ENCODE data around the gene CLNK.

Gene CLNK

GRCh38 chr4:10554694-10555093 lies 129.9 kb downstream of the CLNK start:
- no peak overlapping the region for H3K4me3 ChIP-seq (ENCODE audit: low read length)
- no peak for DNase-seq (ENCODE audit: low read depth)
- TF ChIP-seq CTCF (conservative IDR thresholded peaks at IDR 0.05; ENCODE audit: low read depth, low read length) = peak; percentile 83

GRCh38 chr4:10554121-10554520 lies 130.4 kb downstream of the CLNK start:
- no peak overlapping the region for H3K4me3 ChIP-seq (ENCODE audit: low read length)
- no peak for DNase-seq (ENCODE audit: low read depth)
- no peak for TF ChIP-seq CTCF (conservative IDR thresholded peaks at IDR 0.05; ENCODE audit: low read depth, low read length)

GRCh38 chr4:10552591-10553280 lies 131.8 kb downstream of the CLNK start:
- no peak for DNase-seq (ENCODE audit: low read depth)
- H3K4me3 ChIP-seq (ENCODE audit: low read length) = no peak overlapping the region
- TF ChIP-seq CTCF (conservative IDR thresholded peaks at IDR 0.05; ENCODE audit: low read depth, low read length) = no peak

- no peak overlapping the region for H3K4me3 ChIP-seq (ENCODE audit: low read length)
- TF ChIP-seq CTCF (conservative IDR thresholded peaks at IDR 0.05; ENCODE audit: low read depth, low read length) = no peak
- DNase-seq (ENCODE audit: low read depth) = no peak
These were observed 148.7 kb downstream of the CLNK start for GRCh38 chr4:10535912-10536311.

GRCh38 chr4:10534820-10535219 lies 149.7 kb downstream of the CLNK start:
- no peak for DNase-seq (ENCODE audit: low read depth)
- TF ChIP-seq CTCF (conservative IDR thresholded peaks at IDR 0.05; ENCODE audit: low read depth, low read length) = no peak

GRCh38 chr4:10532155-10532554 lies 152.4 kb downstream of the CLNK start:
- no peak for TF ChIP-seq CTCF (conservative IDR thresholded peaks at IDR 0.05; ENCODE audit: low read depth, low read length)
- no peak for DNase-seq (ENCODE audit: low read depth)
- no peak overlapping the region for H3K4me3 ChIP-seq (ENCODE audit: low read length)

More at GRCh38 chr4:10534820-10535219, 149.7 kb downstream of the CLNK start:
- no peak overlapping the region for H3K4me3 ChIP-seq (ENCODE audit: low read length)

GRCh38 chr4:10530137-10530786 lies 154.3 kb downstream of the CLNK start:
- DNase-seq (ENCODE audit: low read depth) = no peak
- H3K4me3 ChIP-seq (ENCODE audit: low read length) = no peak overlapping the region
- no peak for TF ChIP-seq CTCF (conservative IDR thresholded peaks at IDR 0.05; ENCODE audit: low read depth, low read length)
